ENCODE results near the gene OR6B2. TPM values are rescaled to one million over a fixed set of nuclear protein-coding genes. Genes with fewer than 3 reads are reported as not detected.

The OR6B2 gene
- total RNA-seq, 1 donor from 2014 or later = 0.23 TPM

DNA sequence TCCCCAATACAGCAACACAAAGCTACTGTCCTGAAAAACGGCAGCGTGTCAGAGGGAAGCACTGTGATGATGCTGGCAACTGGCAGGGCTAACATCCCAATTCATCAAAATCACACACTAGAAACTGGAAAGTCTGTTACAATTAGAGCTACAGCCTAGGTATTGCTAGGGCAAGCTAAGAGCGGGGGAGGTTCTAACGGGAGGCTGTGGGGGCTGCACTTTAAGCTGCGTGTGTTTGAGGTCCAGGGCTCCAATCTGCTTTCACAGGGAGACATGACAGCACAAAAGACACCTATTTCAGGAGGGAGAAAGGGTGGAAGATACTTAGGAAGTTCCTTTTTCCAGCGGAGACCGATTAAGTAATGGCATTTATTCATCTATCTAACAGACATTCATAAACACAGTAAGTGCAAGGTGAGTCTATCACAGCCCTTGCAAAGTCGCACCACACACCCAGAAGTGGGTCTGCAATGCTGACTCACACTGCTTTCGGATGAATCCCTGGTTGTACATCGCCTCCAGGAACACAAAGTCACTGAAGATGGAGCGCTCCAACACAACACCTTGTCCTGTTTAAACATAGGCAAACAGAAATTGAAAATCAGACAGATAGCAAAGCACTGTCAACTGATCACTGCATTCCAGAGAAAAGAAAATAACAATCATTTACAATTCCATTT, 12.0 kb downstream of the OR6B2 start:
- H3K4me3 Mint-ChIP-seq (ENCODE audit: unreplicated experiment) = no peak overlapping the region
- no peaks in the 10 kb centered on the region for H3K4me1 Mint-ChIP-seq (ENCODE audit: unreplicated experiment)
- TF ChIP-seq, protein P1, sequence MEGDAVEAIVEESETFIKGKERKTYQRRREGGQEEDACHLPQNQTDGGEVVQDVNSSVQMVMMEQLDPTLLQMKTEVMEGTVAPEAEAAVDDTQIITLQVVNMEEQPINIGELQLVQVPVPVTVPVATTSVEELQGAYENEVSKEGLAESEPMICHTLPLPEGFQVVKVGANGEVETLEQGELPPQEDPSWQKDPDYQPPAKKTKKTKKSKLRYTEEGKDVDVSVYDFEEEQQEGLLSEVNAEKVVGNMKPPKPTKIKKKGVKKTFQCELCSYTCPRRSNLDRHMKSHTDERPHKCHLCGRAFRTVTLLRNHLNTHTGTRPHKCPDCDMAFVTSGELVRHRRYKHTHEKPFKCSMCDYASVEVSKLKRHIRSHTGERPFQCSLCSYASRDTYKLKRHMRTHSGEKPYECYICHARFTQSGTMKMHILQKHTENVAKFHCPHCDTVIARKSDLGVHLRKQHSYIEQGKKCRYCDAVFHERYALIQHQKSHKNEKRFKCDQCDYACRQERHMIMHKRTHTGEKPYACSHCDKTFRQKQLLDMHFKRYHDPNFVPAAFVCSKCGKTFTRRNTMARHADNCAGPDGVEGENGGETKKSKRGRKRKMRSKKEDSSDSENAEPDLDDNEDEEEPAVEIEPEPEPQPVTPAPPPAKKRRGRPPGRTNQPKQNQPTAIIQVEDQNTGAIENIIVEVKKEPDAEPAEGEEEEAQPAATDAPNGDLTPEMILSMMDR (IDR thresholded peaks at IDR 0.05; ENCODE audit: unreplicated experiment) = no peak
- peaks cover 44% of the 10 kb centered on the region for H3K36me3 Mint-ChIP-seq (ENCODE audit: low read depth, unreplicated experiment)
- no peak overlapping the region for H3K27ac Mint-ChIP-seq (ENCODE audit: unreplicated experiment)
- H3K9me3 Mint-ChIP-seq (ENCODE audit: unreplicated experiment) = no peaks in the 10 kb centered on the region
- peaks cover 3% of the 10 kb centered on the region for H3K27me3 Mint-ChIP-seq (ENCODE audit: unreplicated experiment)
- DNase-seq (ENCODE audit: low spot score) = no peak

DNA sequence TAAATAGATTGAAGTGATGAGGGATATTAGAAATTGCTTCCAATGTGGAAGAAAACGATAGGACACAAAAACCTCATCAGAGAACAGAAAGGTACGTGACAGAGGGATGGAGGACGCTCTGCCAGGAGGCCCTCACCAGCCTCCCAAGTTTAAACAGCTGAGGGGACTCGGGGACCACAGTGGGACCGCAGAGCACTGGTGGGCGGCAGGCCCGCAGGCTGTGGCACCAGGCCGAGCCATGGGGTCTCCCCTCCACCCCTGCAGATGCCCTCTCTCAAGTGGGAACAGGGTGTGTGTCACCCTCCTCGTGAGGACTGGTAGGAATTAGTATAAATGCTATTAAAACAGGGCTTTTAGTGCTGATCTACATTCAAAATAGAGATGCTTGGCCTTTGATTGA, 15.9 kb downstream of the OR6B2 start:
- no peak for DNase-seq (ENCODE audit: low spot score)
- Mint-ChIP-seq H3K4me1 (ENCODE audit: unreplicated experiment) (no peaks in the 10 kb centered on the region), H3K9me3 (ENCODE audit: unreplicated experiment) (no peaks in the 10 kb centered on the region), H3K27ac (ENCODE audit: unreplicated experiment) (no peak overlapping the region), H3K27me3 (ENCODE audit: unreplicated experiment) (peaks cover 2% of the 10 kb centered on the region), H3K36me3 (ENCODE audit: low read depth, unreplicated experiment) (peaks cover 39% of the 10 kb centered on the region), H3K4me3 (ENCODE audit: unreplicated experiment) (no peak overlapping the region)
- TF ChIP-seq, protein P1 (IDR thresholded peaks at IDR 0.05; ENCODE audit: unreplicated experiment) = no peak

DNA sequence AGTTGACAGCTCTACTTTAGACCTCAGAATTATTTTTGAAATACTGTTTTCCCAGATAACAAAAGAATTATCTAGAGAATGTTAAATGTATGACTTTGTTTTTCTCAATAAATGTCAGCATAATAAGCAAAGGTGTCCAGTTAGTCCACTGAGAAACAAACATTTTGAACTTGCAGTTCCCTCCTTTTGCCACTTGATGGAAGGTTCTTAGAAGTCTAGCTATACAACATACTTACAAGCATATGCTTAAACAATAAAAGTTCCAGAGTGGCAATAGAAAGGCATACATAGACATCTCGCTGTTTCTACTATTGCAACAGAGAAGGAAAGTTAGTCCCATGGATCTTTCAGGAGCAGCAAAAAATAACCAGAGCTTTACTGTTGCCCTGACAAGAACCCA, 16.9 kb downstream of the OR6B2 start:
- H3K4me1 Mint-ChIP-seq (ENCODE audit: unreplicated experiment) = no peaks in the 10 kb centered on the region
- H3K27ac Mint-ChIP-seq (ENCODE audit: unreplicated experiment) = no peak overlapping the region
- peaks cover 2% of the 10 kb centered on the region for H3K27me3 Mint-ChIP-seq (ENCODE audit: unreplicated experiment)
- peaks cover 31% of the 10 kb centered on the region for H3K36me3 Mint-ChIP-seq (ENCODE audit: low read depth, unreplicated experiment)
- no peak for DNase-seq (ENCODE audit: low spot score)
- H3K4me3 Mint-ChIP-seq (ENCODE audit: unreplicated experiment) = no peak overlapping the region
- TF ChIP-seq, protein P1 (IDR thresholded peaks at IDR 0.05; ENCODE audit: unreplicated experiment) = peak; percentile 49
- H3K9me3 Mint-ChIP-seq (ENCODE audit: unreplicated experiment) = no peaks in the 10 kb centered on the region

DNA sequence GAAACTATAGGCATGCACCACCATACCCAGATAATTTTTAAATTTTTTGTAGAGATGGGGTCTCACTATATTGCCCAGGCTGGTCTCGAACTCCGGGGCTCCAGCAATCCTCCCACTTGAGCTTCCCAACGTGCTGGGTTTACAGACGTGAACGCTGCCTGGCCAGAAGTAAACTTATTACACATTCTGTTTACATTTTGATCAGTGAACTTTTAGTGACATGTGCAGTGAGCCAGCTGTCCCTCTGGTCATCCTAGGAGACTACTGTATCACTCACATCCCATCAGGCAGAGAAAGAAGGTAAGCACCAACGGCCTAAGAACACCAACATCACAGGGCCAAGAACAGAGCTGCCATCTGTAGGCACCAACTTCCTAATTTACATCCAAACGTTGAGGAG, 27.2 kb downstream of the OR6B2 start:
- H3K9me3 Mint-ChIP-seq (ENCODE audit: unreplicated experiment) = no peaks in the 10 kb centered on the region
- TF ChIP-seq, protein P1 (IDR thresholded peaks at IDR 0.05; ENCODE audit: unreplicated experiment) = no peak
- H3K4me1 Mint-ChIP-seq (ENCODE audit: unreplicated experiment) = no peaks in the 10 kb centered on the region
- no peak overlapping the region for H3K27ac Mint-ChIP-seq (ENCODE audit: unreplicated experiment)
- no peak for DNase-seq (ENCODE audit: low spot score)
- peaks cover 25% of the 10 kb centered on the region for H3K36me3 Mint-ChIP-seq (ENCODE audit: low read depth, unreplicated experiment)
- peaks cover 5% of the 10 kb centered on the region for H3K27me3 Mint-ChIP-seq (ENCODE audit: unreplicated experiment)
- no peak overlapping the region for H3K4me3 Mint-ChIP-seq (ENCODE audit: unreplicated experiment)

DNA sequence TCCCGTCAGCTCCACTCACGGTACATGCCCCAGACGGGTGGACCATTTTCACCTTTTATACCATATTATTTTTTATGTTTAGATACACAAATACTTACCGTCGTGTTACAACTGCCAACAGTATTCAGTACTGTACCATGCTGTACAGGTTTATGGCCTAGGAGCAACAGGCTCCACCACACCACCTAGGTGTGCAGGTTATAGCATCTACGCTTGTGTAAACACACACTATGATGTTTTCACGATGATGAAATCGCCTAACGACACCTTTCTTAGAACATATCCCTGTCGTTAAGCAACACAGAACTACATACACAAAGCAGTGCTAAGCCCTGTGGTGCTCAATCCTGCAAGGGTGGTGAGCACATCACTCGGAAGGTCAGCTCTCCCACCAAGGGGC, 29.6 kb downstream of the OR6B2 start:
- Mint-ChIP-seq H3K27ac (ENCODE audit: unreplicated experiment) (no peak overlapping the region), H3K36me3 (ENCODE audit: low read depth, unreplicated experiment) (peaks cover 27% of the 10 kb centered on the region), H3K9me3 (ENCODE audit: unreplicated experiment) (no peaks in the 10 kb centered on the region), H3K4me3 (ENCODE audit: unreplicated experiment) (no peak overlapping the region), H3K4me1 (ENCODE audit: unreplicated experiment) (no peaks in the 10 kb centered on the region), H3K27me3 (ENCODE audit: unreplicated experiment) (peaks cover 5% of the 10 kb centered on the region)
- TF ChIP-seq, protein P1 (IDR thresholded peaks at IDR 0.05; ENCODE audit: unreplicated experiment) = no peak
- no peak for DNase-seq (ENCODE audit: low spot score)
